Dendritic cell treated with granulocyte-macrophage colony-stimulating factor and Interleukin-4, amounts not matched to agents 40 ng/mL and 50 ng/mL, for 4 days (primary cell): ENCODE measurements around the gene ARID5A.
A peak's percentile ranks its signal among the peaks of the same experiment; 100 is the strongest.
"Not testable (repeated sequence)": the region's sequence is repeated elsewhere in the genome, so short reads cannot be mapped to it uniquely, and the experiment has no call there.

Experiments used
- H3K27ac Mint-ChIP-seq: one replicate; pipeline ENCODE4 v1.8.0; 2022; ENCODE audit warnings: mild to moderate bottlenecking, mixed read lengths
- H3K27me3 Mint-ChIP-seq: one replicate; pipeline ENCODE4 v1.8.0; 2022; ENCODE audit warnings: mild to moderate bottlenecking, mixed read lengths
- H3K36me3 Mint-ChIP-seq: one replicate; pipeline ENCODE4 v1.8.0; 2022; ENCODE audit warnings: low read depth, mixed read lengths
- H3K4me1 Mint-ChIP-seq: one replicate; pipeline ENCODE4 v1.8.0; 2022; ENCODE audit warnings: low read depth, mixed read lengths
- H3K4me3 Mint-ChIP-seq: one replicate; pipeline ENCODE4 v1.8.0; 2022; ENCODE audit warnings: mild to moderate bottlenecking, moderate library complexity, mixed read lengths
- H3K9me3 Mint-ChIP-seq: one replicate; pipeline ENCODE4 v1.8.0; 2022; ENCODE audit warnings: mixed read lengths
- intact Hi-C: fragments of 100-400 bp; cut with micrococcal nuclease; formaldehyde crosslinking; loops from one replicate; pipeline ENCODE4 v1.15.0; 2022

Gene ARID5A, protein sequence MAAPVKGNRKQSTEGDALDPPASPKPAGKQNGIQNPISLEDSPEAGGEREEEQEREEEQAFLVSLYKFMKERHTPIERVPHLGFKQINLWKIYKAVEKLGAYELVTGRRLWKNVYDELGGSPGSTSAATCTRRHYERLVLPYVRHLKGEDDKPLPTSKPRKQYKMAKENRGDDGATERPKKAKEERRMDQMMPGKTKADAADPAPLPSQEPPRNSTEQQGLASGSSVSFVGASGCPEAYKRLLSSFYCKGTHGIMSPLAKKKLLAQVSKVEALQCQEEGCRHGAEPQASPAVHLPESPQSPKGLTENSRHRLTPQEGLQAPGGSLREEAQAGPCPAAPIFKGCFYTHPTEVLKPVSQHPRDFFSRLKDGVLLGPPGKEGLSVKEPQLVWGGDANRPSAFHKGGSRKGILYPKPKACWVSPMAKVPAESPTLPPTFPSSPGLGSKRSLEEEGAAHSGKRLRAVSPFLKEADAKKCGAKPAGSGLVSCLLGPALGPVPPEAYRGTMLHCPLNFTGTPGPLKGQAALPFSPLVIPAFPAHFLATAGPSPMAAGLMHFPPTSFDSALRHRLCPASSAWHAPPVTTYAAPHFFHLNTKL

DNA sequence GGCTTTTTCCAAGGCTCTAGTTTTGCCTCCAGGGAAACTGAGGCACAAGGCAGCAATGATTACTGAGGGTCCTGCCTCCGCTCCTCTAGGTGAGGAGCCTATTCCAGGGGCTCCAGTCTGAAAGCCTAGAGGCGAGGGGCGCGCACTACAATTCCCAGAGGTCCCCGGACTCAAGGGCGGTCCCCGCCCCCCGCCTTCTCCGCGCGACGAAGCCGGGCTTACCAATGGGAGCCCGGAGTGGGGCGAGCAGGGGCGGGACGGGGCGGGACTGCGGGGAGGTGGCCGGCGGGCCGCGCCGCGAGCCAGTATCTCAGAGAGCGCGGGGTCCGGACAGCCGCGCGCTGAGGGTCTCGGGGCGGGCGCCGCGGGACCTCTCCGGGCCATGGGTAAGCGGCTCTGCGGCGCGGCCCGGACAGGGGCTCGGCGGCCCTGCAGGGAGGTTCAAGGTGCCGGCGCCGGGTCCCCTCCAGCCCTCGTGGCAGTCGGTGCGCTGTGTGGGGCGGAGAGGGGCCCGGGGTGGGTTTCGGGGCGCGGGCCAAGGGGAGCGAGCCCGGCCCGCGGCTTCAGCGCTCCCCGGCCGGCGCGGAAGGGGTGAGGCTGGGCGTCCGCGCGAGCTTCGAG is at the start of gene ARID5A:
Gene ARID5A (plus strand): TSS at position 308 of the 621 bp plus-strand sequence. CDS start 75 bp downstream, at position 383.
- peaks cover 45% of the 10 kb centered on the region for H3K36me3 Mint-ChIP-seq
- peaks cover 2% of the 10 kb centered on the region for H3K27me3 Mint-ChIP-seq

DNA sequence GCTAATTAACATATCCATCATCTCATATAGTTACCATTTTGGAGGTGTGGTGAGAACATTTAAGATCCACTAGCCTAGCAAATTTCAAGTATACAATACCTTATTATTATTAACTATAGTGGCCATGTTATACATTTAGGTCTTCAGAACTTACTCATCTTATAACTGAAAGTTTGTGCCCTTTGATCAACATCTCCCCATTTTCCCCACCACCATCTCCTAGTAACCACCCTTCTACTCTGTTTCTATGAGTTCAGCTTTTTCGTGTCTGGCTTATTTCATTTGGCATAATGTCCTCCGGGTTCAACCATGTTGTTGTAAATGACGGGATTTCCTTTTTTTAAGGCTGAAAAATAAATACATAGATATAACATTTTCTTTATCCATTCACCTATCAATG is 47.3 kb upstream of the ARID5A start:
- Mint-ChIP-seq H3K4me1 (peaks cover 57% of the 10 kb centered on the region), H3K4me3 (peak overlapping the region; percentile 26), H3K27ac (peak overlapping the region; percentile 96), H3K36me3 (peaks cover 7% of the 10 kb centered on the region), H3K27me3 (no peaks in the 10 kb centered on the region), H3K9me3 (peaks cover 3% of the 10 kb centered on the region)
- intact Hi-C loops: no loop called here

More for the DNA sequence above, at the start of gene ARID5A:
- Mint-ChIP-seq H3K4me3 (peak within 1 kb of the TSS; percentile 96), H3K27ac (peak within 1 kb of the TSS; percentile 94), H3K9me3 (no peaks in the 10 kb centered on the region), H3K4me1 (peaks cover 75% of the 10 kb centered on the region)
- intact Hi-C loops: loop anchor here (5.0 kb wide), 1 partner anchor 226 kb away; the partner anchor contains the start of gene CNNM4

DNA sequence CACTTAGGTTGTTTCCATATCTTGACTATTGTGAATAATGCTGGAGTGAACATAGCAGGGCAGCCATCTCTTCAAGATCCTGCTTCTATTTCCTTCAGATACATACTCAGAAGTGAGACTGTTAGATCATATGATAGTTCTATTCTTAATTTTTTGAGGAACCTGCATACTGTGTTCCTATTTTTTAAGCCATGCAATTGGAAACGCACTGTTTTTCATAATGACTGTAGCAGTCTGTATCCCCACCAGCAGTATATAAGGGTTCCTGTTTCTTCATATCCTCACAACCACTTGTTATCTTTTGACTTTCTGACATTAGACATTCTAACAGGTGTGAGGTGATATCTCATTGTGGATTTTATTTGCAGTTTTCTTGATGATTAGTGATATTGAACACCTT is 46.9 kb upstream of the ARID5A start:
- intact Hi-C loops: no loop called here
- Mint-ChIP-seq H3K4me3 (no peak overlapping the region), H3K27ac (peak overlapping the region; percentile 96), H3K4me1 (peaks cover 53% of the 10 kb centered on the region), H3K9me3 (peaks cover 7% of the 10 kb centered on the region), H3K27me3 (no peaks in the 10 kb centered on the region), H3K36me3 (peaks cover 7% of the 10 kb centered on the region)

DNA sequence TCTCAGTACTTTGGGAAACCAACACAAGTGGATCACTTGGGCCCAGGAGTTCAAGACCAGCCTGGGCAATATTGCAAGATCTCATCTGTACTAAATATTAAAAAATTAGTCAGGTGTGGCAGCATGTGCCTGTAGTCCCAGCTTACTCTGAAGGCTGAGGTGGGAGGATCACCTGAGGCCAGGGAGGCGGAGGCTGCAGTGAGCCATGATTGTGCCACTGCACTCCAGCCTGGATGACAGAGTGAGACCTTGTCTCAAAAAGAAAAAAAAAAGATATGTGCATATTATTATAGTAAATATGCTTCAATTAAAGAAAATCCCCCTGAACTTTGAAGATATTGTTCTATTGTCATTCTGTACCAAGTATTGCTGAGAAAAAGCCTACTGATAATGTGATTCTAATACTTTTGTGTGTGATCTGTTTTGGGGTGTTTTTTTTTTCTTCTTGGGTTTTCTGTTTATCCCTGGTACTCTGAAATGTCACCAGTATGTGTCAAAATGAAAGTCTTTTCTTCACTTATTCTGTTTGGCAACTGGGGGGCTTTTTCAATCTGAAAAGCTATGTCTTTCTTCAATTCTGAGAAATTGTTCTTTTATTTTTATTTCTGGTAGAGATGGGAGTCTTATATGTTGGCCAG is 44.6 kb upstream of the ARID5A start:
- no peak overlapping the region for H3K4me3 Mint-ChIP-seq

DNA sequence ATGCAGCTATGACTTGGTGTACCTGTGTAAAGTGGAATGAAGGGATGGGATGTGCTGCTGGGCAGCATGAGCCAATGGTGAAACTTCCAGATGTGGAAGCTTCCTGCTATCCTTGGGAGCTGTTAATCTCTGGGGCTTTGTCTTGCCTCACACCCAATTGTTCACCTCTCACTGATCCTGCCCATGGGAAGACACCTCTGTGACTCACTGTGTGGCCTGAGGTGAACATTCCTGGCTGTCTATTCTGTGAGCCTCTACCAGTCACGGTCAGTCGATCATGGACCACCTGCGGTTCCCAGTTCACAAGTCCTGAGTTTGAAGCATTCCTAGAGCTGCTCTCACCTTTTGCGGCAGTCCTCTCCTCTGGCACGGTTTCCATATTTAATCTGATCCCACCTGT is 43.5 kb upstream of the ARID5A start:
- H3K4me1 Mint-ChIP-seq: peaks cover 23% of the 10 kb centered on the region
- no peak overlapping the region for H3K4me3 Mint-ChIP-seq
- H3K9me3 Mint-ChIP-seq: peaks cover 20% of the 10 kb centered on the region

More for the DNA sequence above, 44.6 kb upstream of the ARID5A start:
- H3K27ac Mint-ChIP-seq: peak overlapping the region; percentile 18
- intact Hi-C loops: no loop called here
- H3K4me1 Mint-ChIP-seq: peaks cover 30% of the 10 kb centered on the region
- peaks cover 20% of the 10 kb centered on the region for H3K9me3 Mint-ChIP-seq
- H3K36me3 Mint-ChIP-seq: no peaks in the 10 kb centered on the region
- H3K27me3 Mint-ChIP-seq: no peaks in the 10 kb centered on the region

DNA sequence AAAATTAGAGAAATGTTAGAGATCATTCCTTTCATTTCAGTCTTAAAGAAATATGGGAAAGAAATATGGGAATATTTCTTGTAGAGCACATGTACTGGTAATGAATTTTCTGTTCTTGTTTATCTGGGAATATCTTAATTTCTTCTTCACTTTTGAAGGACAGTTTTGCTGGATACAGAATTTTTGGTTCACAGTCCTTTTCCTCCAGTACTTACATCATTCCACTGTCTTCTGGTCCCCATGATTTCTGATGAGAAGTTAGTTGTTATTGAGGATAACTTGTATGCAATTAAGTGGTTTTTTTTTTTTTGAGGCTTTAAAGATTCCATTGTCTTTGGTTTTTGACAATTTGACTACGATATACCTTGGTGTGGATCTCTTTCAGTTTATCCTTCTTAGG is 42.4 kb upstream of the ARID5A start:
- Mint-ChIP-seq H3K27me3 (peaks cover 8% of the 10 kb centered on the region), H3K36me3 (no peaks in the 10 kb centered on the region), H3K9me3 (peaks cover 20% of the 10 kb centered on the region), H3K4me3 (no peak overlapping the region), H3K27ac (no peak overlapping the region), H3K4me1 (peaks cover 18% of the 10 kb centered on the region)
- intact Hi-C loops: no loop called here

More for the DNA sequence above, 43.5 kb upstream of the ARID5A start:
- peaks cover 2% of the 10 kb centered on the region for H3K27me3 Mint-ChIP-seq
- no peak overlapping the region for H3K27ac Mint-ChIP-seq
- intact Hi-C loops: no loop called here
- no peaks in the 10 kb centered on the region for H3K36me3 Mint-ChIP-seq

DNA sequence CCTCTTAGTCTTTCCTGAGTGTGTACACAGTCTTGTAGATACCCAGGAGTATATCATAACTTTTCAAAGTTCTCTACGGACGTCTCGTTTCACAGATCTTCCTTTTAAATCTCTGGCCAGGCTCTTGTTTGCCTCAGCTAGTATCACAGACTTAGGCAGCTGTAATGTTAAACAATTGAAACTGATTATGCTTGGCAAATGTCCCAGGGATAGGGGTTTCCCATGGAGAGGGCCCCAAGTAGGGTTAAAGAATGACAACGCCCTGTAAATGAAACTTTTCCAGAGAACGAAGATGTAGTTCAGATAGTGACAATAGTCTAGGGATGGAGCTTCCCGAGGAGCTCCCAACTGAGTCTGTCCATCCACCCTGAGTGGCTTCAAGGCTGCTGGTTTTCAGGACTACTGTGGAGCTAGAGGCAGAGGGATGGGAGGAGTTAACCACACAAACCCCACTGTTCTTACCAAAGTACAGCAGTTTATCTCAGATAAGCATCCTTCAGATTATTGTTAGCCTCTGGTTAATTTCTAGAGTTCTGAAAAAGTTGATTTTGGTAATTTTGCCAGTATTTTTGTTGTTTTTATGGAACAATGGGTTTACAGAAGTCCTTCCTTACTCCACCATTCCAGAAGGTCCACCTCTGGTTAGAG is 40.4 kb upstream of the ARID5A start:
- H3K27ac Mint-ChIP-seq: no peak overlapping the region
- H3K4me3 Mint-ChIP-seq: no peak overlapping the region
- intact Hi-C loops: no loop called here
- peaks cover 8% of the 10 kb centered on the region for H3K4me1 Mint-ChIP-seq
- no peaks in the 10 kb centered on the region for H3K36me3 Mint-ChIP-seq
- H3K9me3 Mint-ChIP-seq: peaks cover 20% of the 10 kb centered on the region
- peaks cover 23% of the 10 kb centered on the region for H3K27me3 Mint-ChIP-seq

DNA sequence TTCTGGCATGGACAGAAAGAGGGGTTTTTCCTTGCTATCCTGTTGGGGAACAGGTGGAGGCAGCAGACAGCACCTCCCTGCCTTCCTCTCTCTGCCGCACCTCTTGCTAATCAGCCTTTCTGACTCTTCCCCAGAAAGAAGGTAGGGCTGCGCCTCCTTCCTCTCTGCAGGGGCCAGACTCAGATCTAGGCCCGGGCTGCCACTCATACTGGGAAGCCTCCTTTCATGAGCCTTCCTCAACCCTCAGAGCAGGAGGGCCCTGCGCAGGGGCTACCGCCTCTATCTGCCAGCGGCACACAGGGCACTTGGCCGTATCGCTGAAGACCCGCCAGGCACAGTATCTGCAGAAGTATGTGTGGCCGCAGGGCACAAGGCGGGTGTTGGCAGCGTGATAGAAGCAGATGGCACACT is 38.5 kb upstream of the ARID5A start:
- intact Hi-C loops: no loop called here
- peak overlapping the region; percentile 14 for H3K27ac Mint-ChIP-seq
- H3K36me3 Mint-ChIP-seq: no peaks in the 10 kb centered on the region
- H3K27me3 Mint-ChIP-seq: peaks cover 27% of the 10 kb centered on the region
- H3K9me3 Mint-ChIP-seq: peaks cover 20% of the 10 kb centered on the region
- H3K4me3 Mint-ChIP-seq: no peak overlapping the region
- peaks cover 27% of the 10 kb centered on the region for H3K4me1 Mint-ChIP-seq

DNA sequence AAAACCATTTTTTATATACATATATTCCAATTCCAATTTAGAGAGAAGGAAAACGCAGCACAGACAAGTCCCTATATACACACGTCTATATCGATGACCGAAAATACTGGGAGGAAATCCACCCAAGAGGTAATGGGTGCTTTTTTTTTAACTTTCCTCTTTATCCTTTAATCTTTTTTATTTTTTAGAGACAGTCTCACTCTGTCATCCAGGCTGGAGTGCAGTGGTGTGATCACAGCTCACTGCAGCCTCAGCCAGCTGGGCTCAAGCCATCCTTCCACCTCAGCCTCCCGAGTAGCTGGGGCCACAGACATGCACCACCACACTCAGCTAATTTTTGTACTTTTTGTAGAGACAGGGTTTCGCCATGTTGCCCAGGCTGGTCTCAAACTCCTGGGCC is 37.9 kb upstream of the ARID5A start:
- Mint-ChIP-seq H3K27ac (peak overlapping the region; percentile 14), H3K4me1 (peaks cover 33% of the 10 kb centered on the region), H3K9me3 (peaks cover 20% of the 10 kb centered on the region), H3K27me3 (peaks cover 27% of the 10 kb centered on the region)
- intact Hi-C loops, H3K4me3 Mint-ChIP-seq, H3K36me3 Mint-ChIP-seq: not testable (repeated sequence)

DNA sequence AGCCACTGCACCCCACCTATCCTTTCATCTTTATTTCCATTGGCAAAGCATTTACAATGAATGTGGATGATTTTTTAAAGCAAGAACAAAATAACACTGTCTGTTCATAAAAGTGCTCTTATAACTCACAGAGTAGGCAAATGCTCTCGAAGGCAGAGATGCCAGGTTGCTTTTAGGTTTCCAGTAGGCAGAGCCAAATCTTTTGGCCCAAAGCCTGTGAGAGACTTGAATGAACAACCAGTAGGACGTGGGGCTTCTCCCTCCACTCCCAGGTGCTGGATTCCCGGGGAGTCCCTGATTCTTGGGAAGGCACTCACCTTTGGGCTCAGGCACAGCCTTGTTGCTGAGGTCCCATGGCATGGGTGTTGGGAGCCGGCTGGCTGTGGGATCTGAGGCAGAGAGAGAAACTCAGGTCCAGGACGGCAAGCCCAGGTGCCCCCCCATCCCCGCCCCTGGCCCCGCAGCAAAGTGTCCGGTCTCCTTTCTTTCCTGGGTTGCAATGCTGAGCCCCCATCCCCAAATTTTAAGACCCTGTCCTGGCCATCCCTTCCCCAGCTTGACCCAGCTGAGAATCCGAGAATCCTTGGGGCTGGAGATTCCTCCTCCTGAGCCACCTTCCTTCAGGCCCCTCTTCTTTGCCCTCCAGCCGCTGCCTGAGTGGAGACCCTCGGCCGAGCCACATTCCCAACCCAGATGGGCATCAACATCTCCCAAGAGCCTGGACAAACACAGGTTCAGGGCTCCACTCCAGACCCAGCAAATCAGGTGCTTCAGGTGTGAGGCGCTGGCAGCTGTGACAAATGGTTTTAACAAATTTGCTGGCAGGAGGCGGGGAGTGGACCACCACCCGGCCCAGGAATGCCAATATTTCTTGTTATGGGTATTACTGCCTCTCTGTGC is 37.2 kb upstream of the ARID5A start:
- Mint-ChIP-seq H3K9me3 (peaks cover 16% of the 10 kb centered on the region), H3K4me1 (peaks cover 33% of the 10 kb centered on the region), H3K36me3 (no peaks in the 10 kb centered on the region), H3K4me3 (no peak overlapping the region), H3K27me3 (peaks cover 27% of the 10 kb centered on the region), H3K27ac (peak overlapping the region; percentile 41)
- intact Hi-C loops: no loop called here

DNA sequence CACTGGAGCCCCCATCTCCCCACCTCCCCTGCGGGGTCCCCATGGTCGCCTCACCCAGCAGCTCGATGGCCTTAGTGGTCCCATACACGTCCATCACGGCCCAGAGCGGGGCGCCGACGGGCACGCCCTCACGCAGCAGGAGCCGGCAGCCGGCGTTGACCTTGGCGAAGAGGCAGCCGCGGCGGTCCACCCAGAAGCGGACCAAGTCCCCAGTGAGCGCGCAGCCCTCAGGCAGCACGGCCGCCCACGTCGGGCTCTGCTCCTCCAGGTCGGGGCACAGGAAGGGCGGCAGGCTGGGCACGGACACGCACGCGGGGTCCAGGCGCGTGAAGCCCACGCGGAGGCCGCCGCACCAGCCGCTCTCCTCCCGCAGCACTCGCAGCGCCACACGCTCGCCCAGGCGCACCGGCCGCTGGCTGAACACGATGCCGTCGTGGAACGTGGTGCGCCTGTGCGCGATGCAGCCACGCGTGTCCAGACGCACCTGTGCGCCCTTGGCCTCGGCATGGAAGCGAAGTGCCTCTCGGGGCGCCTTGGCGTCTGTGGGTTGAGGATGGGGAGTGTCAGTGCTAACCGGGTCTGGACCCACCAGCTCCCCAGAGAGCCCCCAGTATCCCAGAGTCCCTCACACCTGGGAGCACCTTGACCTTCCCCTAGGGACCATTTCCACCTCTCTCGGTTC is 36.0 kb upstream of the ARID5A start:
- H3K4me3 Mint-ChIP-seq: no peak overlapping the region
- H3K9me3 Mint-ChIP-seq: peaks cover 4% of the 10 kb centered on the region
- peaks cover 41% of the 10 kb centered on the region for H3K4me1 Mint-ChIP-seq
- H3K27me3 Mint-ChIP-seq: peaks cover 27% of the 10 kb centered on the region
- intact Hi-C loops: no loop called here
- no peaks in the 10 kb centered on the region for H3K36me3 Mint-ChIP-seq
- peak overlapping the region; percentile 70 for H3K27ac Mint-ChIP-seq

DNA sequence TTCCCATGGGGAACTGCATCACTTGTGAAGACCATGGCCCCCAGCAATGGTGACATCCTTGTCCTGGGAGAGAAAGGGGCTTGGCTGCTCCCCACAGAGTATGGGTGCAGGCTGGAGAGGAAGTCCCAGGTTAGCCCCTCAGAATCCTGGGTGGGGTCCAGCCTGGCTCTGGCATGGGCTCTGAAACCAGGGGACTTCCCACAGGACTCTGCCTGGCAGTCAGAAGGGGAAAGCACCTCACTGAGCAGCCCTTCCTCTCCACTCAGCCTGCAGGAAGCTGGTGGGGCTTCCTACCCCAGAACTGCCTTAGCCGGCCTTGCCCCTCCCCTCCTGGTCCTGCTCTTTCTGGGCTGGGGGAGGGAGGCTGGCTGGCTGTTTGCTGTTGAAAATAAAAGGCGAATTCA is 35.1 kb upstream of the ARID5A start:
- peaks cover 42% of the 10 kb centered on the region for H3K4me1 Mint-ChIP-seq
- H3K36me3 Mint-ChIP-seq: no peaks in the 10 kb centered on the region
- peak overlapping the region; percentile 70 for H3K27ac Mint-ChIP-seq
- H3K4me3 Mint-ChIP-seq: no peak overlapping the region
- peaks cover 27% of the 10 kb centered on the region for H3K27me3 Mint-ChIP-seq
- no peaks in the 10 kb centered on the region for H3K9me3 Mint-ChIP-seq
- intact Hi-C loops: no loop called here
